Measurements from ENCODE around the gene C1orf35. TPM values are rescaled to one million over a fixed set of nuclear protein-coding genes. Genes with fewer than 3 reads are reported as not detected.
A peak's percentile ranks its signal among the peaks of the same experiment; 100 is the strongest.

C1orf35 gene
- total RNA-seq, 1 experiment from 2014 or later = 29.7 TPM

- DNase-seq (ENCODE audit: low spot score) = no peak
- in situ Hi-C loops (cut with HindIII; ENCODE audit: low sequenced_read_pairs) = no loop called here
Measured at GRCh38 chr1:228084325-228084724, 18.8 kb downstream of the C1orf35 start.

- in situ Hi-C loops (cut with HindIII; ENCODE audit: low sequenced_read_pairs) = no loop called here
- DNase-seq (ENCODE audit: low spot score) = no peak
Measured at GRCh38 chr1:228083871-228084278, 19.2 kb downstream of the C1orf35 start.

GRCh38 chr1:228082918-228083870, 19.9 kb downstream of the C1orf35 start:
- in situ Hi-C loops (cut with HindIII; ENCODE audit: low sequenced_read_pairs) = no loop called here
- peak; percentile 44 for DNase-seq (ENCODE audit: low spot score)

GRCh38 chr1:228082214-228082917, 20.8 kb downstream of the C1orf35 start, which contains the start of gene ARF1:
Gene ARF1 (plus strand): TSS chr1:228082708. CDS start chr1:228097115, 14,407 bp downstream.
- in situ Hi-C loops (cut with HindIII; ENCODE audit: low sequenced_read_pairs) = no loop called here
- peak; percentile 92 for DNase-seq (ENCODE audit: low spot score)

GRCh38 chr1:228081578-228082213, 21.4 kb downstream of the C1orf35 start:
- in situ Hi-C loops (cut with HindIII; ENCODE audit: low sequenced_read_pairs) = no loop called here
- peak; percentile 30 for DNase-seq (ENCODE audit: low spot score)

- DNase-seq (ENCODE audit: low spot score) = no peak
- in situ Hi-C loops (cut with HindIII; ENCODE audit: low sequenced_read_pairs) = no loop called here
Measured at GRCh38 chr1:228081144-228081543, 22.0 kb downstream of the C1orf35 start.

GRCh38 chr1:228079601-228080263, 23.4 kb downstream of the C1orf35 start:
- in situ Hi-C loops (cut with HindIII; ENCODE audit: low sequenced_read_pairs) = no loop called here
- no peak for DNase-seq (ENCODE audit: low spot score)

- no peak for DNase-seq (ENCODE audit: low spot score)
- in situ Hi-C loops (cut with HindIII; ENCODE audit: low sequenced_read_pairs) = no loop called here
Measured at GRCh38 chr1:228079013-228079412, 24.1 kb downstream of the C1orf35 start.

- in situ Hi-C loops (cut with HindIII; ENCODE audit: low sequenced_read_pairs) = no loop called here
- peak; percentile 46 for DNase-seq (ENCODE audit: low spot score)
Measured at GRCh38 chr1:228077565-228078330, 25.4 kb downstream of the C1orf35 start.

GRCh38 chr1:228076796-228077430, 26.2 kb downstream of the C1orf35 start:
- DNase-seq (ENCODE audit: low spot score) = no peak
- in situ Hi-C loops (cut with HindIII; ENCODE audit: low sequenced_read_pairs) = no loop called here

- no peak for DNase-seq (ENCODE audit: low spot score)
- in situ Hi-C loops (cut with HindIII; ENCODE audit: low sequenced_read_pairs) = no loop called here
Measured at GRCh38 chr1:228075801-228076271, 27.3 kb downstream of the C1orf35 start.

GRCh38 chr1:228074954-228075730, 28.0 kb downstream of the C1orf35 start:
- DNase-seq (ENCODE audit: low spot score) = no peak
- in situ Hi-C loops (cut with HindIII; ENCODE audit: low sequenced_read_pairs) = no loop called here

GRCh38 chr1:228073857-228074545, 29.1 kb downstream of the C1orf35 start:
- no peak for DNase-seq (ENCODE audit: low spot score)
- in situ Hi-C loops (cut with HindIII; ENCODE audit: low sequenced_read_pairs) = no loop called here

GRCh38 chr1:228073061-228073856, 29.9 kb downstream of the C1orf35 start:
- in situ Hi-C loops (cut with HindIII; ENCODE audit: low sequenced_read_pairs) = no loop called here
- DNase-seq (ENCODE audit: low spot score) = no peak

- DNase-seq (ENCODE audit: low spot score) = no peak
- in situ Hi-C loops (cut with HindIII; ENCODE audit: low sequenced_read_pairs) = no loop called here
Measured at GRCh38 chr1:228072658-228073043, 30.5 kb downstream of the C1orf35 start.
